GM19455 (cell line): ENCODE measurements around the gene KLHDC8B.

Experiments used
- ATAC-seq: cut with Tn5 transposase; IDR thresholded peaks from one replicate; pipeline ENCODE4 v1.9.1; 2021; ENCODE audit not compliant: unreplicated experiment

KLHDC8B gene

DNA sequence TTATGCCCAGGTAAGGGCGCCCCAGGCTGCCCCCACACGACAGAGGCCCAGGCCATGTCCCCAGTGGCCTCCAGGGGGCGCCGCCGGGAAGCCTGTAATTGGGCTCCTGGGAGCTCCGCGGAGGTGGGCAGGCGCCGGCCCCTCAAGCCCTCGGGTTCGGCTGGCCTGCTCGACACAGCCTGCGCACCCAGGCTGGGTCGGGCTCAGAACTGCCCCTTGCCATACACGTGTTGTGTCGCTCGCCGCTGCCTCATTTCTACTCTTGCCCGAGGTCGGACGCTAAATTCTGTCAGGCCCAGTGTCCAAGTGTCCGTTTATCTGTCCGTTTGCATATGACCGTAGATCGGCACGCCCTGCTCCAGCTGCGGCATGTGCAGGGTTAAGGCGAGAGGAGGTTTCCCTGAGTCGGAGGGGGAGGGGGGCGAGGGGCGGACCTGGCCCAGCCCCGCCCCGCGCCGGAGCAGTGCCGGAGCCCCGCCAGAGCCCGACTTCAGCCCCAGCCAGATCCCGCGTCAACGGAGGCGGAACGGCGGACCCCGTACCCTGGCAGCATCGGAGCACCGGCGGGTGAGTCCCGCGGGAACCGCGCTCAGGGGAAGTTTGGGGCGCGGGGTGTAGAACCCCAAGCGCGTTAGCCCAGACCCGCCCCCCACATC is at the start of gene KLHDC8B:
TSS of gene KLHDC8B (plus strand) at position 480 of the 656 bp plus-strand sequence. CDS start 1,172 bp downstream, outside the sequence.
- peak; percentile 56 for ATAC-seq

DNA sequence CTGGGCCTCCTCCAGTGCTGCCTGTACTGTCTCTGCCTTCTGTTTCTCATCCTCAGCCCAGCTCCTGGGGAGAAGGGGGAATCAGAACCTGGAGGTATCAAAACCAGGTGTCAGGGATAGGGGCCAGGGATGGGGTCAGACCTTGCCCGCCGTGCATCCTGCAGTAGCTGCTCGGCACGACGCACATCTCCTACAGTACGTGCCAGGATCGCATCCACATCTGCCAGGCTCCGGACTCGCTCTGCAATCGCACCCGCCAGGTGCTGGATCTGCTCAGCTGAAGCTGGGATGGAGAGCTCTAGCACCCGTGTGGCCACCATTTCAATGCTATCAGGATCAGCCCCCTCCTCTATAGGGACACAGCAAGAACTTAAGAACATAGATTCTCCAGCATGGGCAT is 49.4 kb upstream of the KLHDC8B start:
- ATAC-seq = no peak

GRCh38 chr3:49122451-49122850 is 48.9 kb upstream of the KLHDC8B start:
- ATAC-seq = no peak

DNA sequence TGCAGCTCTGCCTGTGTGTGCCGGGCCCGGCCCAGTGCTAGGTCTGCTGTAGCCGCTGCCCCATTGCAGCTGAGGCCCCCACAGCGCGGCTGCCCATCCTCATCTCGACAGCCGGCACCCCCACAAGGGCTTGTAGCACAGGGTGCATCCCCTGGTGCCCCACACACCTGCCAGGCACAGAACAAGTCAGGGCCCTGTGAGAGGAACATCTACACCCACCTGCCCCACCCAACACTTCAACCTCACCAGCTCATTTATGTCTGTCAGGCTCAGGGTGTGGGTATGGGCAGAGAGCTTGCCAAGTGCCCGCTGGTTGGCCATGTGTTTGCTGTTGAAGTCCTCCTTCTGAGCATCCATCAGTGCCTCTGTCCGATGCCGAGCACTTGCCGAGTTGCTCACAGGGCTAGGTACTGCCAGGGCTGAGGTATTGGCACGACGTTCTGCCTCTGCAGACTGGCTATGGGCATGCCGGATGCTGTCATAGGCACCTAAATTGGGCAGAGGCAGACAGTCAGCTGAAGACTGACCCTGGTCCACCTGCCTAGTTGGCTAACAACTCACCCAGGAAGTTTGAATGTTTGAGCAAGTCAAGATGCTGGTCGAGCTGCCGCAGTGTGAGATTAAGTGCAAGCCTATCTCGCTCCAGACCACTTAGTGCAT is 48.4 kb upstream of the KLHDC8B start:
- no peak for ATAC-seq

DNA sequence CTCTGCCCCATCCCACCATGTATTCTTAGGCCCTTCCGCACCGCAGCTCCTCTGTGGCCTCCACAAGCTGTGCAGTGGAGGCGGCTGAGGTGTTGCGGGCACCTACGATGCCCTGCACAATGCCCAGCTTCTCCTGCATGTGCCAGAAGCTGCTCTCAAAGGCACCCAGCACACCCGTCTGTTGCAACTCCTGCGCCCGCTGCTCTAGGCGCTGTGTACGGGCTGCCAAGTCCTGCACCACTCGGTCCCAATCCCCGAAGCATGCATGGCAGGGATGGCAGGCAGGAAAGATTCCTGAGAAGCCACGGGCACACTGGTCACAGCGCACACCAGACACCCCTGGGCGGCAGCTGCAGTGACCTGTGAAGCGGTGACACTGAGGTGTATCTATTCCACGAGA is 47.7 kb upstream of the KLHDC8B start:
- no peak for ATAC-seq

DNA sequence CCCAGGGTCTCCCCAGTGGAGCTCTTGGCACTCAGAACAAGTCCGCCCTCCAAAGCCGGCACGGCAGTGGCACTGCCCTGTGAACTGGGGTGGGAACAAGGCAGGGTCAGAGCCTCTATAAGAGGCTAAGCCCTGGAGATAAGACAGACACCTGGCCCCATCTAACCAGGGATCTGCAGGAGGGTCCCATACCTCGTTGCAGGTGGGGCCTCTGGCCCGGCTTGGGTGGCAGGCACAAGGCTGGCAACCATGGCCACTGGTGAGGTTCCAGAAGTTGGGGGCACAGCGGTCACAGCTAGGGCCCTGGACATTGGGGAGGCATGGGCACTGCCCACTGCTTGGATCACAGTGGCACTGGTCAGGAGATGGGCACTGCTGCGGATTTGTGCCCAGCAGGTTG is 47.2 kb upstream of the KLHDC8B start:
- ATAC-seq = no peak

DNA sequence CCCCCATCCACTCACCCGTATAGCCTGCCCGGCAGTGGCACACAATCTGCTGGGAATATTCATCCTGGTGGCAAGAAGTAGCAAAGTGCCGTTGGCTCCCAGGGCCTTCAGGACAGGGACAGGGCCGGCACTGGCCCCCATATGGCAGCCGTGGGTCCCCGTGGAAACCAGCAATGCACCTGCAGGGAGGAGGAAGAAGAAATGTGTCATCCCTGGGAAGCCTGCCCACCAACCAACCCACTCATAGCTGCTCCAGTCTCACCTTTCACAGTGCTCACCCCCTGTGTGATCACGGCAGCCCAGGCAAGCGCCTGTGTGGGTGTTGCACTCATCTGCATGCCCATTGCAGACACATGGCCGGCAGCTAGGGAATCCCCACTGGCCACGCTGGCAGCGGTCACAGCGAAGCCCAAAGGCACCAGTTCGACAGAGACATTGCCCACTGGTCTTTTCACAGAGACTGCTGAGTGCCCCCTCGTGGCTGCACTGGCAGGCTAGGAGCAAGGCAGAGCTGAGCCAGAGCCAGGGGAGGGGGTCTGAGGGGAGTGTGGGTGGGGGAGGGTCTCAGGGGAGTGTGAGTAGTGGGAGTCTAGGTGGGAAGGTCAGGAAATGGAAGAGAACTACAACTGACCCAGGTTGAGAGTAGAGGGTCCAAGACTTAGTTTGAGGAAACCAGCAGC is 46.3 kb upstream of the KLHDC8B start:
- ATAC-seq = no peak

GRCh38 chr3:49131040-49131439 is 40.4 kb upstream of the KLHDC8B start:
- no peak for ATAC-seq

DNA sequence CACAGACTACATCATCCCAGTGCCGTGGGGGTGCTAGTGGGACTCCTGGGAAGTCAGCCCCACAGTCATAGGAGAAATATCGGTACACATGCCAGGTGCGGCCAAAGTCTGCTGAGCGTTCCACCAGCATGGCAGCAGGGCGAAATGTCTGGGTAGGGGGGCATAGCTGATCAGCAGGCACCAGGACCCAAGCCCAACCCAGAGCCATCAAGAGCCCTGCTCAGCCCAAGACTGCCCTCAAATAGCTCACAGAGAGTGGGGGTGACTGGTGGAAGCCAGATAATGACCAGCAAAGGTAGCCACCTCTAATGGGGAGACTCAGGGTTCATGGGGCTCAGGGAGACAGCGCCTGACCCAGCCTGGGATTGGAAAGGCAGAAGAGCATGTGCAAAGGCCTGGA is 39.8 kb upstream of the KLHDC8B start:
- ATAC-seq = no peak

- ATAC-seq = no peak
These were observed 39.3 kb upstream of the KLHDC8B start for GRCh38 chr3:49132073-49132436.

DNA sequence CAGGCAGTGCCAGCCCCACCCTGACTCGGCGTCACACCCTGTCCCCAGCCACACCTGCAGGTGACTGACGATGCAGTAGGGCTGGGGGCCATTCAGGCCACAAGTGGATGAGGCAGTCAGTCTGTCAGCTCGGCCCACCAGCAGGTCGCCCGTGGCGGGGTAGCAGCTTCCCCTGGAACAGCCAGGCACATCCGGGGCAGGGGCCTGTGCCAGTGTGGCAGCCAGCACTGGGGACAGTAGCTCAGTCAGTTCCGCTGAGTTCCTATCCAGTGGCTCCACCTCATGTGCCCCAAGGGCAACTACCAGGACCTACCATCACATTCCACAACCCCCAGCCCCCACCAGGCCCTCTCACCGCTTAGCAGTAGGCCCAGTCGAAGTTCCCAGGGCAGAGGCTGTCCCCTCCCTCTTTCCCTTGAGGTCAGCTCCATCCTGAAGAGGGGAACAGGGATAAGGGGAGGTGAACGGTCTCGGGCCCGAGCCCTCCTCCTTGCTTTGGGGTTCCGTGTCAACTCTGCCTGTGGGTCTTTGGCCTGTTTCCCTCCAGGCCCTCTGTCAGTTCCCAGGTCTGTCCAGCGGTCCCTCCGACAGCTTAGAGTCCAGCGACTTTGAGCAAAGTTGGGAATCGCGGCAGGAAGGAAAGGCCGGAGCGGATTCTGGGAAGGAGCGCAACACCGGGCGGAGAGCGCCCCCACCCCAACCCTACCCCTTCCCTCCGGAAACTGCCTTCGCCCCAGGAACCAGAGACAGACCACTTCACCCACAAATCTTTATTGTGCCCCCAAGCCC is 38.8 kb upstream of the KLHDC8B start, which contains the start of gene LAMB2:
TSS of gene LAMB2 (minus strand) at position 614 of the 789 bp plus-strand sequence. CDS start at position 431, 183 bp downstream.
- ATAC-seq = no peak

DNA sequence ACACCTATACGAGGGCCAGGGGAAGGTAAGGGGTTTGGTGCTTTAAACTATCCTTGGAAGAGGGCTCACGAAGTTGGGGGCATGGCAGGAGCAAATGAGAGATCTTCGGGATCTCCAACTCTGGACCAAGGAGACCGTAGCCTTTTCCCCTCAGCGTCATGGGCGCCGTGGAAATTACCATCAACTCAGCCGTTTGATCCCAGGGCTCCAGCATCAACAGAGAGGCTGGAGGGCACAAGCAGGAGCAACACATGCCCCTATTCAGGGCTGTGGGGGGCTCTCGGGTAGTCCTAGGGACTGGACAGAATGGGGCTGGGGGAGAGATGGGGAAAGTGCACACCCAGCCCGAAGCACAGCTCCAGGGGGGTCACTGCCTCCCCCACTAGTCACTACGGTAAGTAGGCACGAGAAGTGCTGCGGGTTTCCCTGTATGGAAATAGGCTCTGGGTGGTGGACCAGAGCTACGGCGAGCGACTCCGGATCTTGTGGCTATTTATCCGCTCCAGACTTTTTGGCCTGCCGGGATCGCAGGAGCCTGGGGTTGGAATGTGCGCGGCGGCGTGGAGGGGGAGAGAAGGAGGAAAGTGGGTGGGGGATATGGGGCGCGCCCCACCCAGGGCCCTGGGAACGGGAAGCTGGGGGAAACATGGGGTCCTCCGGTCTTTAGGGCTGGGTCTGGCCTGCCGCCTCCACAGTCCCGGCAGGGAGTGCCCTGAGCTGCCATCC is 38.0 kb upstream of the KLHDC8B start:
- no peak for ATAC-seq

GRCh38 chr3:49134471-49135265 is 36.7 kb upstream of the KLHDC8B start:
- ATAC-seq = no peak

DNA sequence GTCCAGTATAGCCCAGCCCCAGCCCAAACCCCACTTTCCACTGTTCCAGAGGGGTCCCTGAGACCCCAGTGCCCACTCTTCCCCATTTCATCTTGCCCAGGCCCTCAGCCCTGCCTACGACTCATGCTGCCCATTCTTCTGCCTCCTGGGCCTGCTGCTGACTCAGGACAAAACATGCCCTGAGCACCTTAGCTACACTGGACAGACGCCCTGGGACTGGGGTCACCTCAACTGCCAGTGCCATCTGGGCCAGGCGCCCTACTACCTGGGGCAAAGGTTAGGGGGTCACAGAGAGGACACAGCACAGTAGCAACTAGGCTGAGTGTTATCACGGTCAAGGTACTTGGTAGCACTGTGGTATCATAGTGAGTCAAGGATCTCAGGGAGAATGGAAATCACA is 35.9 kb upstream of the KLHDC8B start:
- no peak for ATAC-seq

DNA sequence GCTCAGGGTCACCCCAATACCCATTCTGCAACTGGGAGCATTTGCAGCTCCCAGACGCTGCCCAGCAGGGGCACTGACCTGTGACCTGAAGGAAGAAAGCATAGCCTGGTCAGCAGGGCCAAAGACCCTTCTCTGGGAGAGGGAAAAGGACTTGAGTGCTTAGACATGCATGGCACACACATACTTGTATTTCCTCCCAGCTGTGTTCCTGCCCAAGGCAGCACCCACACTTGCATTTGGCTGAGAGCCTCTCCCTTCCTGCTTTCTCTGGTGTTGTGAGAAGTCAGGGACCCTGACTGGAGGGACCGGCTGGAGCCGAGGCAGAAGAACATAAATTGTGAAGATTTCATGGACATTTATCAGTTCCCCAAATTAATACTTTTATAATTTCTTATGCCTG is 31.3 kb upstream of the KLHDC8B start:
- no peak for ATAC-seq

GRCh38 chr3:49148159-49148558 is 23.2 kb upstream of the KLHDC8B start:
- ATAC-seq = no peak

GRCh38 chr3:49151610-49152009 is 19.8 kb upstream of the KLHDC8B start:
- no peak for ATAC-seq

DNA sequence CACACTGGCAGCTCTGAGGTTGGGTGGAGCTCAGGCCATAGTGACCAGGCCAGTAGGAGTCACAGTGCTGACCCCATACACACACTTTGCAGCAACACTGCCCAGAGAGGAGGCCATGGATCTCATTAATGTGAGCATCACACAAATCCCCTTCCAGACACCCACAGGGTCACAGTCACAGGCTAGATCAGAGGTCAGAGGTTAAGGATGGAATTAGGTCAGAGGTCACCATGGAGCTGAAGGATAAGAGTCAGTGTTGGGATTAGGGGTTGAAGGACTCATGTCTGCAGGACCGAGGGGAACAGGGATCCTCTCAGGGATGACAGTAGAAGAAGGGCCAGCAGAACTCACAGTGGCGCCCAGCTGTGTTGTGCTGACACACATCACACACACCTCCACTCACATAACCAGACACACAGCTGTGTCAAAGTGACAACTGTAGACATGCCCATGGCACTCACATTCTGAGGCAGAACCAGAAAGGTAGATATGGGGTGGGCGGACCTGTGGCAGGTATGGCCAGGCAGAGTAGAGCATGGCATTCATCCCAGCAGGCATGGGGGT is 18.0 kb upstream of the KLHDC8B start:
- no peak for ATAC-seq

DNA sequence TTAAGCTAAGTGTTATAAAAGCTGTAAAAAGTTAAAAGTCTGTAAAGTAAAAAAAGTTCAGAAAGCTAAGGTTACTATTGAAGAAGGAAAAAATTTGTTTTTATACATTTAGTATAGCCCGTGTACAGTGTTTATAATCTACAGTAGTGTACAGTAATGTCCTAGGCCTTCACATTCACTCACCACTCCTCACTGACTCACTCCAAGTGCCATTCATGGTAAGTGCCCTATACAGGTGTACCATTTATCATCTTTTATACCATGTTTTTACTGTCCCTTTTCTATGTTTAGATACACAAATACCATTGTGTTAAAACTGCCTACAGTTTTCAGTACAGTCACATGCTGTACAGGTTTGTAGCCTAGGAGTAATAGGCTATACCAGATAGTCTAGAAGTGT is 14.1 kb upstream of the KLHDC8B start:
- ATAC-seq = no peak
